ENCODE measurements around the gene TTLL10. TPM values are rescaled to one million over a fixed set of nuclear protein-coding genes. Genes with fewer than 3 reads are reported as not detected.
"Not testable (repeated sequence)": the region's sequence is repeated elsewhere in the genome, so short reads cannot be mapped to it uniquely, and the experiment has no call there.

TTLL10 gene
- polyA plus RNA-seq, 4 donors, result 0.41 to 1.1 (median 0.63) TPM

GRCh38 chr1:1181938-1182410 is 8.3 kb downstream of the TTLL10 start:
- no peak for DNase-seq (ENCODE audit: low read depth in 4 of 4, low spot score in 2 of 4)

GRCh38 chr1:1182491-1183220 is 9.0 kb downstream of the TTLL10 start:
- DNase-seq (ENCODE audit: low read depth in 4 of 4, low spot score in 2 of 4), result no peak

- DNase-seq (ENCODE audit: low read depth in 4 of 4, low spot score in 2 of 4), result no peak
Measured at GRCh38 chr1:1183221-1183747, 9.6 kb downstream of the TTLL10 start.

- DNase-seq (ENCODE audit: low read depth in 4 of 4, low spot score in 2 of 4), result no peak
Measured at GRCh38 chr1:1183833-1184775, 10.4 kb downstream of the TTLL10 start.

GRCh38 chr1:1185101-1185765 is 11.6 kb downstream of the TTLL10 start:
- DNase-seq (ENCODE audit: low read depth in 4 of 4, low spot score in 2 of 4), result no peak

GRCh38 chr1:1187938-1188337 is 14.3 kb downstream of the TTLL10 start:
- no peak for DNase-seq (ENCODE audit: low read depth in 4 of 4, low spot score in 2 of 4)

GRCh38 chr1:1189111-1189510 is 15.4 kb downstream of the TTLL10 start:
- no peak for DNase-seq (ENCODE audit: low read depth in 4 of 4, low spot score in 2 of 4)

- DNase-seq (ENCODE audit: low read depth in 4 of 4, low spot score in 2 of 4), result no peak
Measured at GRCh38 chr1:1191734-1192133, 18.1 kb downstream of the TTLL10 start.

- no peak for DNase-seq (ENCODE audit: low read depth in 4 of 4, low spot score in 2 of 4)
Measured at GRCh38 chr1:1194723-1195122, 21.0 kb downstream of the TTLL10 start.

GRCh38 chr1:1195726-1196125 is 22.0 kb downstream of the TTLL10 start:
- not testable (repeated sequence) for DNase-seq (ENCODE audit: low read depth in 4 of 4, low spot score in 2 of 4)

- no peak for DNase-seq (ENCODE audit: low read depth in 4 of 4, low spot score in 2 of 4)
Measured at GRCh38 chr1:1196431-1197187, 22.9 kb downstream of the TTLL10 start.

- DNase-seq (ENCODE audit: low read depth in 4 of 4, low spot score in 2 of 4), result no peak
Measured at GRCh38 chr1:1197188-1197500, 23.5 kb downstream of the TTLL10 start.

- no peak for DNase-seq (ENCODE audit: low read depth in 4 of 4, low spot score in 2 of 4)
Measured at GRCh38 chr1:1197551-1198422, 24.1 kb downstream of the TTLL10 start.

GRCh38 chr1:1198423-1199140 is 24.9 kb downstream of the TTLL10 start:
- no peak for DNase-seq (ENCODE audit: low read depth in 4 of 4, low spot score in 2 of 4)

GRCh38 chr1:1199141-1199960 is 25.7 kb downstream of the TTLL10 start:
- DNase-seq (ENCODE audit: low read depth in 4 of 4, low spot score in 2 of 4), result no peak

- DNase-seq (ENCODE audit: low read depth in 4 of 4, low spot score in 2 of 4), result no peak
Measured at GRCh38 chr1:1199961-1200875, 26.5 kb downstream of the TTLL10 start.

Measured in left renal cortex interstitium (tissue), 4 donors.